Glutamatergic neuron (in vitro differentiated cells): ENCODE measurements around the gene IKZF2. TPM values are rescaled to one million over a fixed set of nuclear protein-coding genes. Genes with fewer than 3 reads are reported as not detected.

Experiments used
- DNase-seq: peaks from one replicate; pipeline ENCODE4 v3.0.0; 2022
- H3K27ac Mint-ChIP-seq: one replicate; pipeline ENCODE4 v1.8.0; 2020; ENCODE audit warnings: mild to moderate bottlenecking, mixed read lengths, inconsistent platforms; ENCODE audit not compliant: unreplicated experiment
- H3K27me3 Mint-ChIP-seq: one replicate; pipeline ENCODE4 v1.8.0; 2020; ENCODE audit warnings: mild to moderate bottlenecking, moderate library complexity, mixed read lengths, inconsistent platforms; ENCODE audit not compliant: unreplicated experiment
- H3K36me3 Mint-ChIP-seq: one replicate; pipeline ENCODE4 v1.8.0; 2020; ENCODE audit warnings: mild to moderate bottlenecking, mixed read lengths, inconsistent platforms; ENCODE audit not compliant: unreplicated experiment
- H3K4me1 Mint-ChIP-seq: one replicate; pipeline ENCODE4 v1.8.0; 2020; ENCODE audit warnings: mild to moderate bottlenecking, low read depth, mixed read lengths, inconsistent platforms; ENCODE audit not compliant: unreplicated experiment
- H3K4me3 Mint-ChIP-seq: one replicate; pipeline ENCODE4 v1.8.0; 2020; ENCODE audit warnings: mild to moderate bottlenecking, mixed read lengths, inconsistent platforms; ENCODE audit not compliant: unreplicated experiment
- H3K9me3 Mint-ChIP-seq: one replicate; pipeline ENCODE4 v1.8.0; 2020; ENCODE audit warnings: mild to moderate bottlenecking, moderate library complexity, mixed read lengths, inconsistent platforms; ENCODE audit not compliant: unreplicated experiment
- CTCF ChIP-seq: fragments of 200-600 bp; sonication (generic); IDR thresholded peaks from one replicate; pipeline ENCODE4 v1.5.0; 2021; ENCODE audit not compliant: partially characterized antibody, unreplicated experiment
- total RNA-seq: library from RNA; stranded (reverse); fragmentation: NEBNext Ultra II Directional; extraction: Animal tissue kit (Norgen Biotek cat#: 25700); gene quantifications from one replicate; pipeline ENCODE4 v1.2.1, GENCODE V29; 2021; ENCODE audit not compliant: unreplicated experiment

Gene IKZF2
- total RNA-seq, 1 donor from 2014 or later, result 1.8 TPM

- Mint-ChIP-seq H3K36me3 (no peaks in the 10 kb centered on the region), H3K9me3 (no peaks in the 10 kb centered on the region), H3K27me3 (no peaks in the 10 kb centered on the region), H3K4me3 (no peak overlapping the region), H3K4me1 (no peaks in the 10 kb centered on the region), H3K27ac (no peak overlapping the region)
- DNase-seq, result no peak
- TF ChIP-seq CTCF, result no peak
Measured at GRCh38 chr2:213175673-213176247, 24.3 kb upstream of the IKZF2 start.

- no peak for DNase-seq
- Mint-ChIP-seq H3K27ac (no peak overlapping the region), H3K27me3 (no peaks in the 10 kb centered on the region), H3K4me1 (no peaks in the 10 kb centered on the region), H3K4me3 (no peak overlapping the region), H3K9me3 (no peaks in the 10 kb centered on the region), H3K36me3 (no peaks in the 10 kb centered on the region)
- no peak for TF ChIP-seq CTCF
Measured at GRCh38 chr2:213172641-213173040, 21.2 kb upstream of the IKZF2 start.

GRCh38 chr2:213171147-213171546 is 19.7 kb upstream of the IKZF2 start:
- Mint-ChIP-seq H3K4me1 (no peaks in the 10 kb centered on the region), H3K36me3 (no peaks in the 10 kb centered on the region), H3K27me3 (no peaks in the 10 kb centered on the region), H3K4me3 (no peak overlapping the region), H3K9me3 (no peaks in the 10 kb centered on the region), H3K27ac (no peak overlapping the region)
- TF ChIP-seq CTCF, result no peak
- no peak for DNase-seq

GRCh38 chr2:213167271-213167930 is 16.0 kb upstream of the IKZF2 start:
- no peak overlapping the region for H3K4me3 Mint-ChIP-seq
- no peaks in the 10 kb centered on the region for H3K4me1 Mint-ChIP-seq
- TF ChIP-seq CTCF, result no peak
- no peaks in the 10 kb centered on the region for H3K9me3 Mint-ChIP-seq
- no peak overlapping the region for H3K27ac Mint-ChIP-seq
- no peak for DNase-seq
- H3K36me3 Mint-ChIP-seq, result no peaks in the 10 kb centered on the region
- H3K27me3 Mint-ChIP-seq, result no peaks in the 10 kb centered on the region

GRCh38 chr2:213166109-213166508 is 14.7 kb upstream of the IKZF2 start:
- Mint-ChIP-seq H3K4me1 (no peaks in the 10 kb centered on the region), H3K27ac (no peak overlapping the region), H3K4me3 (no peak overlapping the region), H3K9me3 (no peaks in the 10 kb centered on the region), H3K27me3 (no peaks in the 10 kb centered on the region), H3K36me3 (no peaks in the 10 kb centered on the region)
- TF ChIP-seq CTCF, result no peak
- DNase-seq, result no peak
